IPS-18a (cell line): Measurements from ENCODE around the gene EDN3.

Experiments used
- H3K27ac ChIP-seq: one replicate; pipeline ENCODE4 v1.5.1; 2013; ENCODE audit warnings: low read length
- H3K27me3 ChIP-seq: one replicate; pipeline ENCODE4 v1.6.1; 2013; ENCODE audit warnings: mild to moderate bottlenecking, low read length; ENCODE audit not compliant: control insufficient read depth, insufficient read depth
- H3K36me3 ChIP-seq: one replicate; pipeline ENCODE4 v1.6.1; 2013; ENCODE audit warnings: low read depth, low read length; ENCODE audit not compliant: control insufficient read depth
- H3K4me1 ChIP-seq: one replicate; pipeline ENCODE4 v1.6.1; 2013; ENCODE audit warnings: low read depth, low read length; ENCODE audit not compliant: control insufficient read depth
- H3K4me3 ChIP-seq: one replicate; pipeline ENCODE4 v1.5.1; 2013; ENCODE audit warnings: low read length
- H3K9ac ChIP-seq: one replicate; pipeline ENCODE4 v1.6.1; 2013; ENCODE audit warnings: mild to moderate bottlenecking, low read length, moderate library complexity
- H3K9me3 ChIP-seq: one replicate; pipeline ENCODE4 v1.6.1; 2013; ENCODE audit warnings: low read depth, low read length; ENCODE audit not compliant: control insufficient read depth

The EDN3 gene

GRCh38 chr20:59309218-59309617, 8.8 kb downstream of the EDN3 start:
- Histone ChIP-seq H3K9me3 (no peaks in the 10 kb centered on the region), H3K27me3 (peaks cover 6% of the 10 kb centered on the region), H3K4me1 (no peaks in the 10 kb centered on the region), H3K27ac (no peak overlapping the region), H3K9ac (no peak overlapping the region), H3K4me3 (no peak overlapping the region), H3K36me3 (no peaks in the 10 kb centered on the region)

- Histone ChIP-seq H3K27ac (no peak overlapping the region), H3K9ac (no peak overlapping the region), H3K4me1 (no peaks in the 10 kb centered on the region), H3K9me3 (no peaks in the 10 kb centered on the region), H3K27me3 (no peaks in the 10 kb centered on the region), H3K36me3 (no peaks in the 10 kb centered on the region), H3K4me3 (no peak overlapping the region)
These were observed 14.6 kb downstream of the EDN3 start for GRCh38 chr20:59314997-59315396.

DNA sequence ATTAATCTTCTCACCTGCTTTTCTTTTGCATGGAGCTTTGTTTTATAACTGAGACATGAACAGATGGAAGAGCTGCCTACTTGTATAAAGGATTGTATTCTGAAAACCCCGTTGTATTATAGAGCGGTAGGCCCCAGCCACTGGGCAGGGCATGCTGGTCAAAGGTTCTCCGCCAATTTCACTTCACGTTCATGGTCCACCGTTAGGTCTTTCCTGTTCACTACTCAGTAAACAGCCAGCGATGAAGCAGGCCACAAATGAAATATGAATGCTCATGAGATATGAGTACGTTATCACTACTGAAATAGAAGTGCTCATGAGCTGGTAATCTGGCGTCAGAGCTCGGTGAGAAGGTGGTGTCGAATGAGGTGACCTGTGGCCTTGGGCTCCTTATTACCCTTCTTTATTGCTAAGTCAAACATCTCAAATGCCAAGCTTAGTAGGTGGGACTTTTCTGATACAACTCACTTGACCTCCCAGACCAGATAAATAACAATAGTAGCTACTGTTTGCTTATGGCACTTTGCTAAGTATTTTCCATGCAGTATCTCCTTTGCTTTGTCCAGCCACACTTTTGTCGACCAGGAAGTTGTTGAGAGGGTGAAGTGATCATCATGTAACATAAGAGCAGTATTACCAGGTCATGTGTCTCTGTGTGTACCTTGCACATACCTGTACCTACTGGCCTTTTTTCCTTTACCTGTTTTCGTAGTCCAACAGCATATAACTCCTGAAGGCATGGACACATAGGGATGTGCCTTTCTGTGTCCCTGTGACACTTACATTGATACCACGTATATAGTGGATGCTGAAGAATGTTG, 16.7 kb downstream of the EDN3 start:
- Histone ChIP-seq H3K9me3 (no peaks in the 10 kb centered on the region), H3K4me3 (no peak overlapping the region), H3K27me3 (no peaks in the 10 kb centered on the region), H3K27ac (no peak overlapping the region), H3K36me3 (no peaks in the 10 kb centered on the region), H3K9ac (no peak overlapping the region), H3K4me1 (no peaks in the 10 kb centered on the region)

DNA sequence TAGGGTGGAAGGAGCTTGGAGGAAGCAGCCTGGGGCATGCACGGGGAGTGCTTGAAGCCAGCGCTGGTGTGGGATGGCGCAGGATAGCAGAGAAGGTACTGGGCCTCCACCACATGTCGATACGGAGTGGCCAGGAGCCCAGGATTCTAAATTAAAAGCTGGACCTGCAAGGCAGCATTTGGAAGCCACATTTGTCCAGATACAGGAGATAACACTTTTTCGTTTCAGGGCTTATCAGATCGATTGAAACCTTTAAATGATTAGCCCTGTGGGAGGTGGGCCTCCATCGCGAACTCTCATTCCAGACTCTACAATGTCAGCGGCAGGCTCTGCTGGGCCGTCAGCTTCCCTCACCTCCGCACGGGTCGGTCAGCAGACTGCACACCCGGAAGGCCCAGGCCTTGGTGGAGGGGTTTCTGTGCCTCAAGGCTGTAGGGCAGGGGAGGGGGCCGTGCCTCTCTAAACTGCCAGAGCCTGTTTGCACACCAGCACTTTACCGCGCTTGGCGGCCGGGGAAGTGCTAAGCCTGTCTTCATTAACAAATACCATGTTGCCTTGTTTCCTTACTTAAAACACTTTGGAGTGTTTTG, 17.9 kb downstream of the EDN3 start:
- H3K27me3 ChIP-seq = no peaks in the 10 kb centered on the region
- H3K27ac ChIP-seq = no peak overlapping the region

GRCh38 chr20:59318803-59319202, 18.4 kb downstream of the EDN3 start:
- no peak overlapping the region for H3K27ac ChIP-seq

More for the DNA sequence above, 17.9 kb downstream of the EDN3 start:
- no peaks in the 10 kb centered on the region for H3K36me3 ChIP-seq
- H3K4me1 ChIP-seq = no peaks in the 10 kb centered on the region
- no peaks in the 10 kb centered on the region for H3K9me3 ChIP-seq
- H3K4me3 ChIP-seq = no peak overlapping the region
- H3K9ac ChIP-seq = no peak overlapping the region

DNA sequence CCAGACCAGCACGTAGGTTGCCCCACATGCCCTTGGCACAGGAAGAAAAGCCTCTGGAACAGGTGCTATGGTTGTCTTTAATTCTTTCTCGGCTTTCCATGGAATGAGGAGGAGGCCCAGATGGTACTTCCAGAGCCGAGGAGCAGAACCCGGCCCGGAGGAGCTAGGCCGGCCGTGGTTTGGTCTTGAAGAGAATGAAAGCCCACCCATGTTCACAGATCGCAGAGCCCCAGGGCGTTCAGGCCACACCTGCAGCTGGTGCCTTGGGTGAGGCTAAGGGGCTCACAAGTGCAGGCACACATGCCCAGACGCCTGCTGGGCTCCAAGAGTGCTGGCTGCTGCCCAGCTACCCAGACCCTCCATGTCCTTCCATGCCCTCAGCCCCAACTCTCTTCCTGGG, 20.0 kb downstream of the EDN3 start:
- H3K27me3 ChIP-seq = no peaks in the 10 kb centered on the region

More at GRCh38 chr20:59318803-59319202, 18.4 kb downstream of the EDN3 start:
- H3K9me3 ChIP-seq = no peaks in the 10 kb centered on the region
- no peaks in the 10 kb centered on the region for H3K4me1 ChIP-seq
- no peak overlapping the region for H3K9ac ChIP-seq
- H3K4me3 ChIP-seq = no peak overlapping the region
- H3K36me3 ChIP-seq = no peaks in the 10 kb centered on the region
- no peaks in the 10 kb centered on the region for H3K27me3 ChIP-seq

DNA sequence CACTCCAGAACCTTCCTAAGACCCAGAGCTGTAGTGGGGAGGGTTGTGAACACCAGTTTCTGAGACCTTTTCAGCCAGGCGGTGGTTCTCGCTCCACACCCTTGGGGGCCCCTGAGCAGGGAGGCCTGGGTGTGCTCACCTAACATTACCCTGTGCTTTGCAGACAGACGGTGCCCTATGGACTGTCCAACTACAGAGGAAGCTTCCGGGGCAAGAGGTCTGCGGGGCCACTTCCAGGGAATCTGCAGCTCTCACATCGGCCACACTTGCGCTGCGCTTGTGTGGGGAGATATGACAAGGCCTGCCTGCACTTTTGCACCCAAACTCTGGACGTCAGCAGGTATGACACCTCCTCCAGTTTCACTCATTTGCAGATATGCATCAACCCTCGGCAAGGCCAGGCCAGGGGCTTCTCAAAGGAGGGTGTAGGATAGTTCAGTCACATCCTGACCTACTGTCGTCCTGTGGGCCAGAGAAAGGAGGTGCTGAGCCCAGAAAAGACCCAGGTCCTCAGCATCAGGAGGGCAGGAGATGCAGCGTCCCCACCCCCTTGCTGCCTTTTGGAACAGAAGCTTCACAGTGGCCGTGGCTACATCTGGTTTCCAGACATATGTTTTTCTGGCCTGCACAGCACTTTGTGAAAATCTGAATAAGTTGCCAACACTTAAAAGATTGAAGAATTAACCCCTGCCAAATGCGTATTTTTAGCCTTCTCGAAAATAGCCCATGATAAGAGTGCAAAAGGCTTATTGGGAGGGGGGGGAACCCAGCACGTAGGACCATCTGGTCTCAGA, 20.6 kb downstream of the EDN3 start:
- no peaks in the 10 kb centered on the region for H3K36me3 ChIP-seq
- no peaks in the 10 kb centered on the region for H3K9me3 ChIP-seq
- no peak overlapping the region for H3K27ac ChIP-seq
- H3K9ac ChIP-seq = no peak overlapping the region
- no peaks in the 10 kb centered on the region for H3K4me1 ChIP-seq
- no peaks in the 10 kb centered on the region for H3K27me3 ChIP-seq
- H3K4me3 ChIP-seq = no peak overlapping the region

More for the DNA sequence above, 20.0 kb downstream of the EDN3 start:
- no peak overlapping the region for H3K4me3 ChIP-seq
- no peaks in the 10 kb centered on the region for H3K36me3 ChIP-seq
- no peak overlapping the region for H3K27ac ChIP-seq
- no peaks in the 10 kb centered on the region for H3K9me3 ChIP-seq
- no peak overlapping the region for H3K9ac ChIP-seq
- H3K4me1 ChIP-seq = no peaks in the 10 kb centered on the region

GRCh38 chr20:59322081-59322480, 21.7 kb downstream of the EDN3 start:
- Histone ChIP-seq H3K4me3 (no peak overlapping the region), H3K27me3 (no peaks in the 10 kb centered on the region), H3K4me1 (no peaks in the 10 kb centered on the region), H3K27ac (no peak overlapping the region), H3K9ac (no peak overlapping the region), H3K9me3 (no peaks in the 10 kb centered on the region), H3K36me3 (no peaks in the 10 kb centered on the region)

- H3K4me3 ChIP-seq = no peak overlapping the region
- no peaks in the 10 kb centered on the region for H3K36me3 ChIP-seq
- H3K4me1 ChIP-seq = no peaks in the 10 kb centered on the region
- H3K27me3 ChIP-seq = no peaks in the 10 kb centered on the region
- no peak overlapping the region for H3K27ac ChIP-seq
- no peak overlapping the region for H3K9ac ChIP-seq
- H3K9me3 ChIP-seq = no peaks in the 10 kb centered on the region
These were observed 22.4 kb downstream of the EDN3 start for GRCh38 chr20:59322585-59323454.

DNA sequence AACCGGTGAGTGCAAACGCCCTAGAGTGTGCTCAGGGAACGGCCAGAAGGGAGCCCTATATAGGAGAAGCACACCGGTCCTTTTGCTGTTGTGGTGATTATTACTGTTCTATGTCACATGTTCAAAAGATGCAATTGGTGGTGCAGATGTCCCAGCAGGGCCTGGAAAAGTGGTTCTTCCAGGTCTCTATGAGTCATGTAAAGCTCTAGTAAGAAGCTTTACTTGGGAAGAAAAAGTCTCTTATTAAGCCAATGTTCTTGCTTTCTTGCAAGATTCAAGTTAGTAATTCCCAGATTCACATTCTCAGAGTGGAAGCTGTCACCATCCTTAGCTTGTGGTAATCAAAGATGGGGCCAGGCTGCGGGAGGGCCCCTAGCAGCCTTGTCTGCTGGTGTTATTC, 23.3 kb downstream of the EDN3 start:
- Histone ChIP-seq H3K27ac (no peak overlapping the region), H3K36me3 (no peaks in the 10 kb centered on the region), H3K9me3 (no peaks in the 10 kb centered on the region), H3K4me1 (no peaks in the 10 kb centered on the region), H3K27me3 (no peaks in the 10 kb centered on the region), H3K4me3 (no peak overlapping the region), H3K9ac (no peak overlapping the region)
